H9 (cell line): ENCODE measurements around the gene C1orf159. TPM values are rescaled to one million over a fixed set of nuclear protein-coding genes. Genes with fewer than 3 reads are reported as not detected.

Experiments used
- DNase-seq: peaks from one replicate; pipeline ENCODE4 v3.0.0-alpha.2; 2017
- H2AFZ ChIP-seq: one replicate; pipeline ENCODE4 v1.6.1; 2013; ENCODE audit warnings: mild to moderate bottlenecking, low read length, control low read depth, moderate library complexity
- H2AK5ac ChIP-seq: 2 replicates; pipeline ENCODE4 v1.6.1; 2013; ENCODE audit warnings: low read length, control low read depth, mixed read lengths; ENCODE audit not compliant: insufficient read length
- H2BK120ac ChIP-seq: one replicate; pipeline ENCODE4 v1.6.1; 2013; ENCODE audit warnings: low read depth, mild to moderate bottlenecking, low read length, control low read depth, inconsistent platforms; ENCODE audit not compliant: poor library complexity, severe bottlenecking
- H2BK12ac ChIP-seq: 2 replicates; pipeline ENCODE4 v1.6.1; 2013; ENCODE audit warnings: low read length, control low read depth, mixed read lengths, low read depth; ENCODE audit not compliant: insufficient read length
- H2BK15ac ChIP-seq: 2 replicates; pipeline ENCODE4 v1.6.1; 2013; ENCODE audit warnings: low read depth, low read length, control low read depth
- H2BK20ac ChIP-seq: one replicate; pipeline ENCODE4 v1.6.1; 2013; ENCODE audit warnings: low read depth, mild to moderate bottlenecking, low read length, control low read depth, inconsistent platforms; ENCODE audit not compliant: poor library complexity, severe bottlenecking
- H2BK5ac ChIP-seq: 2 replicates; pipeline ENCODE4 v1.6.1; 2013; ENCODE audit warnings: low read length, control low read depth, mixed read lengths; ENCODE audit not compliant: insufficient read length
- H3K14ac ChIP-seq: 2 replicates; pipeline ENCODE4 v1.6.1; 2013; ENCODE audit warnings: low read length, control low read depth; ENCODE audit not compliant: insufficient read depth
- H3K18ac ChIP-seq: 2 replicates; pipeline ENCODE4 v1.6.1; 2013; ENCODE audit warnings: low read depth, mild to moderate bottlenecking, mixed read lengths, low read length, control low read depth; ENCODE audit not compliant: insufficient read length
- H3K23ac ChIP-seq: 2 replicates; pipeline ENCODE4 v1.6.1; 2013; ENCODE audit warnings: low read length, control low read depth, mixed read lengths, low read depth; ENCODE audit not compliant: insufficient read length
- H3K23me2 ChIP-seq: 2 replicates; pipeline ENCODE4 v1.6.1; 2013; ENCODE audit warnings: low read depth, mild to moderate bottlenecking, mixed read lengths, low read length, control low read depth; ENCODE audit not compliant: insufficient read length, poor library complexity, severe bottlenecking
- H3K27ac ChIP-seq: 2 replicates; pipeline ENCODE4 v1.5.1; 2013; ENCODE audit warnings: low read length, control low read depth, mixed read lengths, low read depth; ENCODE audit not compliant: insufficient read length
- H3K27me3 ChIP-seq: 2 replicates; pipeline ENCODE4 v1.6.1; 2013; ENCODE audit warnings: low read length, control low read depth, inconsistent platforms; ENCODE audit not compliant: insufficient read depth
- H3K4ac ChIP-seq: 2 replicates; pipeline ENCODE4 v1.6.1; 2013; ENCODE audit warnings: low read depth, mild to moderate bottlenecking, control low read depth, inconsistent platforms, low read length, moderate library complexity
- H3K4me1 ChIP-seq: 2 replicates; pipeline ENCODE4 v1.6.1; 2013; ENCODE audit warnings: low read length, control low read depth, inconsistent platforms; ENCODE audit not compliant: insufficient read depth
- H3K4me2 ChIP-seq: 2 replicates; pipeline ENCODE4 v1.6.1; 2013; ENCODE audit warnings: low read length, control low read depth, mixed read lengths; ENCODE audit not compliant: insufficient read length, insufficient read depth
- H3K56ac ChIP-seq: 2 replicates; pipeline ENCODE4 v1.6.1; 2013; ENCODE audit warnings: low read depth, mild to moderate bottlenecking, mixed read lengths, low read length, control low read depth; ENCODE audit not compliant: insufficient read length
- H3K79me1 ChIP-seq: 2 replicates; pipeline ENCODE4 v1.6.1; 2013; ENCODE audit warnings: low read depth, mild to moderate bottlenecking, moderate library complexity, low read length, control low read depth, inconsistent platforms; ENCODE audit not compliant: insufficient read depth, poor library complexity, severe bottlenecking
- H3K79me2 ChIP-seq: 2 replicates; pipeline ENCODE4 v1.6.1; 2013; ENCODE audit warnings: low read length, control low read depth, inconsistent platforms; ENCODE audit not compliant: insufficient read depth
- H3K9ac ChIP-seq: 2 replicates; pipeline ENCODE4 v1.6.1; 2013; ENCODE audit warnings: low read length, control low read depth, mixed read lengths; ENCODE audit not compliant: insufficient read length; ENCODE audit errors: extremely low read depth
- H3K9me3 ChIP-seq: one replicate; pipeline ENCODE4 v1.6.1; 2013; ENCODE audit warnings: low read depth, low read length, inconsistent platforms; ENCODE audit not compliant: control insufficient read depth
- H3T11ph ChIP-seq: one replicate; pipeline ENCODE4 v1.6.1; 2013; ENCODE audit warnings: mild to moderate bottlenecking, low read length, control low read depth, inconsistent platforms
- H4K20me1 ChIP-seq: one replicate; pipeline ENCODE4 v1.6.1; 2013; ENCODE audit not compliant: control insufficient read depth, insufficient read length, insufficient read depth
- H4K5ac ChIP-seq: 2 replicates; pipeline ENCODE4 v1.6.1; 2013; ENCODE audit warnings: low read depth, mild to moderate bottlenecking, mixed read lengths, low read length, control low read depth; ENCODE audit not compliant: insufficient read length
- H4K8ac ChIP-seq: replicated peaks from 2 replicates; pipeline ENCODE4 v1.6.1; 2013; ENCODE audit warnings: low read length, control low read depth, mixed read lengths, low read depth; ENCODE audit not compliant: insufficient read length
- H4K91ac ChIP-seq: 2 replicates; pipeline ENCODE4 v1.6.1; 2013; ENCODE audit warnings: low read depth, mild to moderate bottlenecking, moderate library complexity, mixed read lengths, low read length, control low read depth; ENCODE audit not compliant: insufficient read length
- H3K27ac Mint-ChIP-seq, 3 experiments: 2 replicates in 2 of 3; 3 replicates in 1 of 3; pipeline ENCODE4 v1.8.0; 2020 to 2021; ENCODE audit warnings: mixed read lengths in 3 of 3, mild to moderate bottlenecking in 1 of 3, moderate library complexity in 1 of 3
- H3K27me3 Mint-ChIP-seq: 2 replicates; pipeline ENCODE4 v1.8.0; 2021; ENCODE audit warnings: low read depth, mild to moderate bottlenecking, moderate library complexity, mixed read lengths
- H3K36me3 Mint-ChIP-seq, 3 experiments: 2 replicates in 2 of 3; 3 replicates in 1 of 3; pipeline ENCODE4 v1.8.0; 2020 to 2021; ENCODE audit warnings: low read depth in 3 of 3, mixed read lengths in 3 of 3; ENCODE audit not compliant: insufficient read depth in 1 of 3
- H3K4me1 Mint-ChIP-seq, 2 experiments: 2 replicates each; pipeline ENCODE4 v1.8.0; 2020; ENCODE audit warnings: mixed read lengths in 2 of 2
- H3K4me3 Mint-ChIP-seq, 2 experiments: 2 replicates in 1 of 2; 3 replicates in 1 of 2; pipeline ENCODE4 v1.8.0; 2020 to 2021; ENCODE audit warnings: mild to moderate bottlenecking in 2 of 2, mixed read lengths in 2 of 2, moderate library complexity in 1 of 2
- H3K9me3 Mint-ChIP-seq, 2 experiments: 2 replicates in 1 of 2; 3 replicates in 1 of 2; pipeline ENCODE4 v1.8.0; 2020; ENCODE audit warnings: mild to moderate bottlenecking in 2 of 2, mixed read lengths in 2 of 2, moderate library complexity in 1 of 2
- WGBS: extraction: QIAGEN DNeasy Blood & Tissue Kit; methylation state at CpG from one replicate; pipeline ENCODE4 v1.1.7; 2013; ENCODE audit warnings: missing lambda C conversion rate, low lambda C conversion rate, mixed read lengths; ENCODE audit not compliant: insufficient read length; ENCODE audit errors: extremely low coverage; 5-methylcytosine and 5-hydroxymethylcytosine counted together
- total RNA-seq: library from RNA; stranded (reverse); gene quantifications from 2 replicates; pipeline ENCODE4 v1.2.1, GENCODE V29; 2021
- TF ChIP-seq, protein P1 (sequence below): fragments of 200-600 bp; sonication (generic); conservative IDR thresholded peaks from 3 replicates; pipeline ENCODE4 v1.8.0; 2021; ENCODE audit warnings: antibody characterized with exemption, mild to moderate bottlenecking

C1orf159 gene
- total RNA-seq, 1 experiment from 2014 or later: 12.3 TPM

DNA sequence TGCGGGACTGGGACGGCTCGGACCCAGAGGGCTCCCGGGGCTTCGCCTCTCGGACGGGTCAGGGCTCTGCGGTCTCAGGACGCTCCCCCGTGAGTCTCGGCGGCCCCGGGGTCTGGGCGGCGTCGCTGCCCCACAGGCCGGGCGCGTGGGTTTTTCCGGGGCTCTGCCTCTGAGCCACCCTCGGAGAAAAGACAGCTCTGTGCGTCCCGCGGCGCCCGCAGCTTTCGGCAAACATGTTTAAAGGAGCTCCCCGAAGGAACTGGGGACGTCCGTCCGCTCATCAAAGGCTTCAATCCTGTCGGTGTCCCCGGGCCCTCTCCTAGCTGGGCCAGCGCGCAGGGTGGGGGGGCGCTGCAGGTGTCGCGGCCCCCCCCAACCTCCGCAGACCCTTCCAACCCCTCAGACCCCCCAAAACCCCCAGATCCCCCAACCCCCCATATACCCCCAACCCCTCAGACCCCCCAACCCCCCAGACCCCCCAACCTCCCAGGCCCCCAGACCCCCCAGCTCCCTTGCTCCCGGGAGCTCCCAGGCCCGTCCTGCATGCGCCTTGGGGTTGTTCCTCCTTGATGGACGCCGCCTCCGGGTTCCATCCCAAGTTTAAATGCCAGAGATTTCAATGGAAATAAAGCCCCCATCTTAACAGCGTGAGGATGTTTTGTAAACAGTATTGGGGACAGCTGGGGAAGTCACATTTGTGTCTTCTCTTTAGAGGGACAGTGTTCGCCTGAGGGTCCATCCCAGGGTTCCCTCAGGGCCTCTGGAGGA lies 996 bp upstream of the C1orf159 start:
- Histone ChIP-seq H3K9ac (no peak overlapping the region), H3K18ac (no peak overlapping the region), H2AFZ (no peak overlapping the region), H2BK5ac (no peak overlapping the region), H3K79me2 (no peaks in the 10 kb centered on the region; the same call in 1 of the 2 replicates), H3K9me3 (peaks cover 7% of the 10 kb centered on the region), H3K27me3 (peaks cover 3% of the 10 kb centered on the region; the same call in 1 of the 2 replicates), H4K5ac (no peak overlapping the region), H3K23ac (no peak overlapping the region), H4K20me1 (no peaks in the 10 kb centered on the region), H4K8ac (no peak overlapping the region), H3T11ph (no peak overlapping the region), H3K14ac (no peak overlapping the region), H2BK12ac (no peak overlapping the region), H2BK15ac (no peak overlapping the region), H3K56ac (no peak overlapping the region), H3K23me2 (peaks cover 8% of the 10 kb centered on the region), H2BK20ac (no peak overlapping the region), H3K4me1 (no peaks in the 10 kb centered on the region; the same call in 1 of the 2 replicates), H4K91ac (no peak overlapping the region), H2BK120ac (no peak overlapping the region), H3K79me1 (no peaks in the 10 kb centered on the region), H2AK5ac (no peak overlapping the region), H3K27ac (no peak overlapping the region), H3K4me2 (peak overlapping the region; percentile 27), H3K4ac (no peak overlapping the region)
- Mint-ChIP-seq H3K27me3 (peaks cover 41% of the 10 kb centered on the region), H3K27ac (no peak overlapping the region), H3K4me1 (peaks cover 17 to 20% of the 10 kb centered on the region in 2 experiments), H3K4me3 (peak overlapping the region; percentile 44 to 70; a peak in 4 of 5 replicates), H3K9me3 (peaks cover 8 to 15% of the 10 kb centered on the region in 2 experiments), H3K36me3 (peaks cover 16 to 26% (median 16%) of the 10 kb centered on the region in 3 experiments)
- TF ChIP-seq, protein P1, sequence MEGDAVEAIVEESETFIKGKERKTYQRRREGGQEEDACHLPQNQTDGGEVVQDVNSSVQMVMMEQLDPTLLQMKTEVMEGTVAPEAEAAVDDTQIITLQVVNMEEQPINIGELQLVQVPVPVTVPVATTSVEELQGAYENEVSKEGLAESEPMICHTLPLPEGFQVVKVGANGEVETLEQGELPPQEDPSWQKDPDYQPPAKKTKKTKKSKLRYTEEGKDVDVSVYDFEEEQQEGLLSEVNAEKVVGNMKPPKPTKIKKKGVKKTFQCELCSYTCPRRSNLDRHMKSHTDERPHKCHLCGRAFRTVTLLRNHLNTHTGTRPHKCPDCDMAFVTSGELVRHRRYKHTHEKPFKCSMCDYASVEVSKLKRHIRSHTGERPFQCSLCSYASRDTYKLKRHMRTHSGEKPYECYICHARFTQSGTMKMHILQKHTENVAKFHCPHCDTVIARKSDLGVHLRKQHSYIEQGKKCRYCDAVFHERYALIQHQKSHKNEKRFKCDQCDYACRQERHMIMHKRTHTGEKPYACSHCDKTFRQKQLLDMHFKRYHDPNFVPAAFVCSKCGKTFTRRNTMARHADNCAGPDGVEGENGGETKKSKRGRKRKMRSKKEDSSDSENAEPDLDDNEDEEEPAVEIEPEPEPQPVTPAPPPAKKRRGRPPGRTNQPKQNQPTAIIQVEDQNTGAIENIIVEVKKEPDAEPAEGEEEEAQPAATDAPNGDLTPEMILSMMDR: no peak
- WGBS: no CpG with 5 or more reads among the region's 47 CpGs
- DNase-seq: no peak
